MCF 10A (cell line): Measurements from ENCODE around the gene GRAMD1A. TPM values are rescaled to one million over a fixed set of nuclear protein-coding genes. Genes with fewer than 3 reads are reported as not detected.

Source experiments
- BruUV-seq: library from RNA; stranded (reverse); fragments of 400-500 nt; replicated peaks from 2 replicates; lab custom pipeline; 2021; lab: Mats Ljungman, UMichigan
- CTCF ChIA-PET: fragments of 300-600 bp; sonication (Branson Sonifier 250); formaldehyde crosslinking; extraction: SDS; loops from one replicate; lab custom pipeline; 2021; ENCODE audit warnings: antibody characterized with exemption, inconsistent platforms; lab: Yijun Ruan, JAX
- POLR2A ChIA-PET: fragments of 300-600, 350-650 bp; sonication (Branson Sonifier 250); formaldehyde crosslinking; extraction: SDS; loops from one replicate; lab custom pipeline; 2020; ENCODE audit warnings: antibody characterized with exemption, inconsistent platforms; lab: Yijun Ruan, JAX
- DNase-seq: peaks from one replicate; pipeline ENCODE4 v3.0.0-alpha.2; 2018; ENCODE audit not compliant: unreplicated experiment
- H3K27ac Mint-ChIP-seq: one replicate; pipeline ENCODE4 v1.8.0; 2022; ENCODE audit warnings: mild to moderate bottlenecking, low read depth, mixed read lengths; ENCODE audit not compliant: unreplicated experiment
- H3K27me3 Mint-ChIP-seq: one replicate; pipeline ENCODE4 v1.8.0; 2022; ENCODE audit warnings: mixed read lengths; ENCODE audit not compliant: insufficient read depth, unreplicated experiment
- H3K36me3 Mint-ChIP-seq: one replicate; pipeline ENCODE4 v1.8.0; 2022; ENCODE audit warnings: mild to moderate bottlenecking, moderate library complexity, mixed read lengths; ENCODE audit not compliant: insufficient read depth, unreplicated experiment
- H3K4me1 Mint-ChIP-seq: one replicate; pipeline ENCODE4 v1.8.0; 2022; ENCODE audit warnings: mixed read lengths; ENCODE audit not compliant: insufficient read depth, unreplicated experiment
- H3K4me3 Mint-ChIP-seq: one replicate; pipeline ENCODE4 v1.8.0; 2022; ENCODE audit warnings: mild to moderate bottlenecking, moderate library complexity, mixed read lengths; ENCODE audit not compliant: unreplicated experiment
- H3K9me3 Mint-ChIP-seq: one replicate; pipeline ENCODE4 v1.8.0; 2022; ENCODE audit warnings: mixed read lengths; ENCODE audit not compliant: unreplicated experiment
- intact Hi-C: fragments of 100-400 bp; cut with micrococcal nuclease; formaldehyde crosslinking; loops from 2 replicates; pipeline ENCODE4 v1.14.1; 2022
- total RNA-seq: library from RNA; stranded (reverse); gene quantifications from 2 replicates; pipeline ENCODE4 v1.2.3, GENCODE V29; 2022
- TF ChIP-seq, protein P1 (sequence below): fragments of 200-600 bp; IDR thresholded peaks from one replicate; pipeline ENCODE4 v1.8.0; 2022; ENCODE audit warnings: antibody characterized with exemption, mild to moderate bottlenecking; ENCODE audit not compliant: unreplicated experiment

GRAMD1A gene
- total RNA-seq, 1 experiment from 2014 or later, result 48.1 TPM

DNA sequence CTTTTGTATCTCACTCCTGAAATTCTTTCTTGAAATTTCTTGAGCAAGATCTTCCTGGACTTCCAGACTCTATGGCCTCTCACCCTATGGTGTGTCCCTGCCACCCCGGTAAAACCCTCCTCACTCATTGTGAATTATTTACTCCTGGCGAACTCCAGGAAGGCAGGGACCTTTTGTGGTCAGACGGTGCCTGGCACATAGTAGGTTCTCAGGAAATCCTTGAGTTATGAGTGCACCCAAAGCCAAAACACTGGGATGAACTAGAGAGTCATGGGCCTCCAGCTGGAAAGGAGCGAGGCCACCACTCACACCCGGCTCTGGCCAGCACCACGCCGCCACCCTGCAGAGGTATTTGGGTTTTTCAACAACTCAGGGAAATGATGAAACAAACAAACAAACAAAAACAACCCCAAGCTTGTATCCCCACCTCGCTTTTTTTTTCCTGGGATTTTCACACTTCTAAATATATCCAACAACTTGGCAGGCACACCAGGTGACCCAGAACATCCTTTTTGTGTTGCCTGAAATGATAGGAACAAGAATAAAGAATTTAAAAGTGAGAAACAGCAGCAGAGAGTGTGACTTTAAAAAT lies 52.6 kb downstream of the GRAMD1A start:
- ChIA-PET CTCF (interaction anchor here (0.7 to 8.7 kb wide), 4 partner anchors 8 to 964 kb away, joined by 3 to 75 read pairs (median 18); partner anchors contain the start of gene HPN), POLR2A (interaction anchor here (0.7 to 1.1 kb wide), 2 partner anchors 11 to 13 kb away, joined by 3 to 4 read pairs; no protein-coding TSS in a partner anchor)
- Mint-ChIP-seq H3K27me3 (peaks cover 18% of the 10 kb centered on the region), H3K9me3 (no peaks in the 10 kb centered on the region), H3K4me3 (no peak overlapping the region), H3K27ac (no peak overlapping the region), H3K36me3 (no peaks in the 10 kb centered on the region), H3K4me1 (peaks cover 6% of the 10 kb centered on the region)
- BruUV-seq, result no TSS peak
- intact Hi-C loops, result no loop called here
- TF ChIP-seq, protein P1, sequence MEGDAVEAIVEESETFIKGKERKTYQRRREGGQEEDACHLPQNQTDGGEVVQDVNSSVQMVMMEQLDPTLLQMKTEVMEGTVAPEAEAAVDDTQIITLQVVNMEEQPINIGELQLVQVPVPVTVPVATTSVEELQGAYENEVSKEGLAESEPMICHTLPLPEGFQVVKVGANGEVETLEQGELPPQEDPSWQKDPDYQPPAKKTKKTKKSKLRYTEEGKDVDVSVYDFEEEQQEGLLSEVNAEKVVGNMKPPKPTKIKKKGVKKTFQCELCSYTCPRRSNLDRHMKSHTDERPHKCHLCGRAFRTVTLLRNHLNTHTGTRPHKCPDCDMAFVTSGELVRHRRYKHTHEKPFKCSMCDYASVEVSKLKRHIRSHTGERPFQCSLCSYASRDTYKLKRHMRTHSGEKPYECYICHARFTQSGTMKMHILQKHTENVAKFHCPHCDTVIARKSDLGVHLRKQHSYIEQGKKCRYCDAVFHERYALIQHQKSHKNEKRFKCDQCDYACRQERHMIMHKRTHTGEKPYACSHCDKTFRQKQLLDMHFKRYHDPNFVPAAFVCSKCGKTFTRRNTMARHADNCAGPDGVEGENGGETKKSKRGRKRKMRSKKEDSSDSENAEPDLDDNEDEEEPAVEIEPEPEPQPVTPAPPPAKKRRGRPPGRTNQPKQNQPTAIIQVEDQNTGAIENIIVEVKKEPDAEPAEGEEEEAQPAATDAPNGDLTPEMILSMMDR, result no peak
- DNase-seq, result no peak

DNA sequence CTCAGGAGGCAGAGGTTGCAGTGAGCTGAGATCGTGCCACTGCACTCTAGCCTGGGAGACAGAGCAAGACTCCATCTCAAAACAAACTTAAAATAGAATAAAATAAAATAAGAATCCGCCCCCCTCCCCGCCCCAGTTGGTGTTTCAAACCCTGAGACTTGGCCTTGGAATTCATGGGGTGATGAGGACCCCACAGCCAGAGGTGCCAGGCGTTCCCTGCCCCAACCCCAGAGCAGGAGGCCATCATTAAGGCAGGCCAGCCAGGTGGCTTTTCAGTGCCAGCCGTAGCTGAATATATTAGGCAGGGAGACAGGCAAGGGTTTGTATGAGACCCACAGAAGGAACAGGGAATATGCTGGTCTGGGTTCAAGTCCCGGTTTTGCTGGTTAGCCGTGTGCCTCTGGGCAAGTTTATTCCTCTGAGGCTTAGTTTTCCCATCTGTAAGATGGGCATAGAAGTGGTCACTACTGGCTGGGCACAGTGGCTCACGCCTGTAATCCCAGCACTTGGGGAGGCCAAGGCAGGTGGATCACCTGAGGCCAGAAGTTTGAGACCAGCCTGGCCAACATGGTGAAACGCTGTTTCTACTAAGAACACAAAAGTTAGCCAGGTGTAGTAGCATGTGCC lies 53.7 kb downstream of the GRAMD1A start:
- Mint-ChIP-seq H3K27me3 (peaks cover 18% of the 10 kb centered on the region), H3K4me3 (no peak overlapping the region), H3K9me3 (no peaks in the 10 kb centered on the region), H3K4me1 (peaks cover 2% of the 10 kb centered on the region), H3K36me3 (no peaks in the 10 kb centered on the region), H3K27ac (no peak overlapping the region)
- TF ChIP-seq, protein P1, result no peak
- no peak for DNase-seq
- intact Hi-C loops, result no loop called here
- ChIA-PET POLR2A (no interaction called here), CTCF (interaction anchor here (1.9 to 8.7 kb wide), 4 partner anchors 9 to 82 kb away, joined by 7 to 75 read pairs (median 21); partner anchors contain the start of genes HPN and LGI4)
- BruUV-seq, result no TSS peak

DNA sequence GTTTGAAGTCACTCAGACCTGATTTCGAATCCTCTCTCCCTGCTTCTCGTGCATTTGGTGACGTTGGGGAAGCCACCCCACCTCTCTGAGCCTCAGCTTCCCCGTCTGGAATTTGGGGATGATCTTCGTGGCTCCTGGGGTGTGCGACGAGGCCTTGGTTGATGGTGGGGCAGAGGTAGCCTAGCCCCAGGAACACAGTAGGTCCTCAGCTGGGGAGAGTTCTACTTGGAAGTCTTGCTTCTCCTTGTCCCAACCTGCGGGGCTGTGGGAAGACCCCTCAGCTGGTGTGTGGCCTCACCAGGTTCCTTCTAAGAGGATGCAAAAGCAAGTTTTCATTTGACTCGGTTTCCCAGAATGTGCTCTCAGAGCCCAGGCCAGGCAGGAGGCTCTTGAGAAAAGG lies 54.5 kb downstream of the GRAMD1A start:
- H3K27ac Mint-ChIP-seq, result no peak overlapping the region
- BruUV-seq, result no TSS peak
- peaks cover 18% of the 10 kb centered on the region for H3K27me3 Mint-ChIP-seq
- H3K4me3 Mint-ChIP-seq, result no peak overlapping the region
- no peaks in the 10 kb centered on the region for H3K9me3 Mint-ChIP-seq
- intact Hi-C loops, result no loop called here
- H3K4me1 Mint-ChIP-seq, result no peaks in the 10 kb centered on the region
- POLR2A ChIA-PET, result no interaction called here
- no peak for DNase-seq
- TF ChIP-seq, protein P1, result no peak
- no peaks in the 10 kb centered on the region for H3K36me3 Mint-ChIP-seq
- CTCF ChIA-PET, result interaction anchor here (0.6 to 8.7 kb wide), 12 partner anchors 10 to 1236 kb away, joined by 3 to 75 read pairs (median 4); partner anchors contain the start of genes HPN and LGI4

DNA sequence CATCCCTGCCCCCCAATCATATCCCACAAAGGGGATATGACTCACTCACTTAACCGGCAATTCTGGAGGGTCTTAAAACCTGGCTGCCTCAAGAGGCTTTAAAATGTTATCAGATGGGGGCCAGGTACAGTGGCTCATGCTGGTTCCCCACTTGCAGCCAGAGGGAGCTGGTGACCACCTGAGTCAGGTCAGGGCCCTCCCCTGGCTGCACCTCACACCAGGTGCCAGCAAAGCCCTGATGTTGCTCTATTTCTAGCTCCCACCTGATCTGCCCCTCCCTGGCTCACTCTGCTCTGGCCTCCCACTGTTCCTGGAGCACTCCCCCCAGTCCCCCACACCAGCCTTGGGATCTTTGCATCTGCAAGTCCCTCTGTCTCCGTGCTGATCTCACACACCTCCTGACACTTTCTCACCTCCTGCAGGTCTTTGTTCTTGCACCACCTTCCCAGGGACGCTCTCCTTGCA lies 55.6 kb downstream of the GRAMD1A start:
- DNase-seq, result peak; percentile 34
- Mint-ChIP-seq H3K9me3 (no peaks in the 10 kb centered on the region), H3K4me1 (no peaks in the 10 kb centered on the region), H3K27ac (no peak overlapping the region), H3K4me3 (no peak overlapping the region), H3K36me3 (no peaks in the 10 kb centered on the region), H3K27me3 (peaks cover 18% of the 10 kb centered on the region)
- intact Hi-C loops, result no loop called here
- TF ChIP-seq, protein P1, result peak; percentile 21
- no TSS peak for BruUV-seq
- ChIA-PET POLR2A (interaction anchor here (0.9 kb wide), 1 partner anchor 99 kb away, joined by 5 read pairs; the partner anchor contains the start of gene FXYD5), CTCF (interaction anchor here (0.7 to 8.7 kb wide), 10 partner anchors 11 to 284 kb away, joined by 3 to 75 read pairs (median 6); partner anchors contain the start of genes HPN and LGI4)
